GM12872 (cell line): ENCODE results near the gene ZNF777.

Source experiments
- TF ChIP-seq, protein P1 (sequence below): IDR thresholded peaks from 3 replicates; pipeline ENCODE4 v1.5.1; 2011; ENCODE audit warnings: low read depth, mild to moderate bottlenecking, low read length, moderate library complexity; ENCODE audit not compliant: insufficient read depth

Gene ZNF777

DNA sequence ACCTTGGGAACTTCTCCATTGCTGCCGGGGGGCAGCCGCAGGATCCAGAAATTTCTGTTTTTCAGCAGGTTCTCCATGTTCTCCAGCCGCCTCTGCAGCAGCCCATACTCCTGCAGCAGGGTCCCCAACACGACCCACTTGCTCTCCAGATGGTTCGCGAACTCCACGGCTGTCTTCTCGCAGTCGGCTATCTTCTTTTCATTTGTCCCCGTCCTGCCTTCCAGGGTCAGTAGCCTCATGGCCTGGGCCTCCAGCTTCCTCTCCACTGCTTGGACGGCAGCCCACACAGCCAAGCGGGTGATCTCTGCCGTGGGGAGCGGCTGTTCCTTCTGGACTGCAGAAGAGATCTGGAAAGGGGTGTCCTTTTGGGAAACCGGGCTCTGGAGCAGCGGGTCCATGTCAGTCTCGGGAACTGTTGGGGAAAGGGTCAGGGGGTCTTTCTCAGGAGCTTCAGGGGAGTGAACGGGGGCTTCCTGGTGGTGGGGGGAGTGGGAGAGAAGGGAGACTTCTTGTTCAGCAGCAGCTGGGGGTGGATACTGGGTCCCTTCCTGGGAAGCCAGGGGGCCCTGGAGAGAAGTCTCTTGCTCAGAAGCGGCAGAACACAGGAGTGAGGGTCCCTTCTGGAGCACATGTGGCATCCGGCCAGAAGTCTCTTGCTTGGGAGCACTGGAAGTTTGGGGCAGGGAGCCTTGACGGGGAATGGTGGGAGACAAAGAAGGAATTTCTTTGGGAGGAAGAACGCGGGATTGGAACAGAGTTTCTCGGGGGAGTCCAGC, 5.5 kb downstream of the ZNF777 start:
- TF ChIP-seq, protein P1, sequence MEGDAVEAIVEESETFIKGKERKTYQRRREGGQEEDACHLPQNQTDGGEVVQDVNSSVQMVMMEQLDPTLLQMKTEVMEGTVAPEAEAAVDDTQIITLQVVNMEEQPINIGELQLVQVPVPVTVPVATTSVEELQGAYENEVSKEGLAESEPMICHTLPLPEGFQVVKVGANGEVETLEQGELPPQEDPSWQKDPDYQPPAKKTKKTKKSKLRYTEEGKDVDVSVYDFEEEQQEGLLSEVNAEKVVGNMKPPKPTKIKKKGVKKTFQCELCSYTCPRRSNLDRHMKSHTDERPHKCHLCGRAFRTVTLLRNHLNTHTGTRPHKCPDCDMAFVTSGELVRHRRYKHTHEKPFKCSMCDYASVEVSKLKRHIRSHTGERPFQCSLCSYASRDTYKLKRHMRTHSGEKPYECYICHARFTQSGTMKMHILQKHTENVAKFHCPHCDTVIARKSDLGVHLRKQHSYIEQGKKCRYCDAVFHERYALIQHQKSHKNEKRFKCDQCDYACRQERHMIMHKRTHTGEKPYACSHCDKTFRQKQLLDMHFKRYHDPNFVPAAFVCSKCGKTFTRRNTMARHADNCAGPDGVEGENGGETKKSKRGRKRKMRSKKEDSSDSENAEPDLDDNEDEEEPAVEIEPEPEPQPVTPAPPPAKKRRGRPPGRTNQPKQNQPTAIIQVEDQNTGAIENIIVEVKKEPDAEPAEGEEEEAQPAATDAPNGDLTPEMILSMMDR: no peak

DNA sequence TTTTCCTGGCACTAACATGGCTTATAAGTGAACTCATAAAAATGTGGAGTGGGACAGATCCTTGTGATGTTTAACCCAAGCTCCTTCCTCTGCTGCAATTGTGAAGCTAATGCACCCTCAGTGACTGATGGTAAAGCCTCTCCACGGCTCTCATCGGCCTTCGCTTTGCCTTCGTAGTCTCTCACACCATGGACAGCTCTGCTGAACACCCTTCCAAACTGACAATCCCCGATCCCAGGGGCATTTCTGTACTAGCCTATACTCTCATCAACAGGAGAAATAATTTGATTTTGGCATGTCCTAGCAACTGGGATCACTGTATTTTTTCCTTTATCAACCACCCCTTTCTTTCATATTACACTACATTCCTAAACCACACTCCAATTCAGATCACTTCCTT, 6.1 kb downstream of the ZNF777 start:
- TF ChIP-seq, protein P1: no peak

DNA sequence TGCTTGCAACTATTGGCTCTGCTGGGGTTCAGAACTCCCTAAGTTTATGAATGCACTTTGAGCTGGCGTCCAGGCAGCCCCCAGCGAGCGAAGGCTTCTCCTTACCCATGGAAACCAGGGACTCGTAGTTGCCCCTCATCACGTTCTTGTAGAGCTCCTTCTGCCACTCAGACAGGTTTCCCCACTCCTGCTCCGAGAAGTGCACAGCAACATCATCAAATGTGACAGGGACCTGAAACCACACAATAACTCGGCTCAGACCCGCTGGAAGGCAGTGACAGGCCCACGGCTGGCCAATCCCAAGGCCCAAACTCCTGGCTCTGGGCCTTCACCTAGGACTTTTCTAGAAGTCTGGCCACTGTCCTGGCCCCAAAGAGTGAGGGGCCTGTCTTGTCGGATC, 6.9 kb downstream of the ZNF777 start:
- TF ChIP-seq, protein P1: no peak

DNA sequence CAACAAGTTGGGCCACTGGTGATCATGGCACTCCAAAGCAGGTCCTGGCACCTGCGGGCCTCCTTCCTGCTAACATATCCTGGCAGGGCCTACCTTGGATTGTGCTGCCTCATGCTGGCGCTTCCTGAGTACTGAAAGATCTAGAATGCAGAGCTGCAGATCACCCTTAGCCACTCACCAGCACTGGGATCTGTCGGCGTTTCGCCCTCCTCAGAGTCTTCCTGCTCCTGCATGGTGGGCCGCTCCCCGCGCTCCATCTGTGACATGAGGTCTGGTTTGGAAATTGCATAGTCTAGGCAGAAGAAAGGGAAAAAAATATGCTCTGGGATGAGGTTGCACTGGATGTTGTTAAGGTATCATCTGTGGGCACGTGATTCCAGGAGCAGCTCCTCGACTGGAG, 10.0 kb downstream of the ZNF777 start:
- TF ChIP-seq, protein P1: no peak

DNA sequence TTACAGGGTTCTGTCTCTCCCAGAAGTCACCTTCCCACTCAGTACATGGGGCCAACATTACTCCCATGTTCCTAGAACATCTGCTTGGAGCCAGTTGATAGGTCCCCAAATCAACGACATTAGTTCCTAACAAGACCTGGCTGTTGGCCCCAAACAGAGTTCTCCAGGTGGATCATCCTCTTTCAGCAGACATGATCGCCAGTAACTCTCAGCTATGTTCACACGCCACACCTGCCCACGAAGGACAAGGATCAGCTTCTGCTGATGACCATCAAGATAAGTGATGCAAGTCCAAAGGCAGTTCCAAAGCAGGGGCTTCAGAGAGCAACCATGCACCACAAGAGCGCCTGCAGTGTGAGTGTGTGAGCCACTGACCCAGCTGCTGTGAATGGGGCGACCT, 11.0 kb downstream of the ZNF777 start:
- TF ChIP-seq, protein P1: no peak

DNA sequence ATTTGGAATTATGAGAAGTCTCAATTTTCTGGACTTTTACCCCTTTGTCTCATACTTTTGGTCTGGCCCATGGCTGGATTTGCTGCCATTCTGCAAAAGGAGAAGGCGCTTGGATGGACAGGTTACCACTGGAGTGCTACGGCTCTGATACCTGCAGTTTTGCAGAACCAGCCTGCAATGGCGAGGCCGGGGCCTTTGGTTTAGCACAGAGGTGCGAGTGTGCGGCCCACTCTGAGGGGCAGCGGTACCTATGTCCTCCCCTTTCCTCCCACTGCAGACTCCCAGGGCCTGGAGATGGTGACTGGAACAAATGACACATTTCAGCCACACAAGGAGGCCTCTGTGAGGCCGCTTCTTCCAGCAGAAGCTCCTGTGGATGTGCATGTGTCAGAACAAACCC, 11.9 kb downstream of the ZNF777 start:
- TF ChIP-seq, protein P1: no peak

DNA sequence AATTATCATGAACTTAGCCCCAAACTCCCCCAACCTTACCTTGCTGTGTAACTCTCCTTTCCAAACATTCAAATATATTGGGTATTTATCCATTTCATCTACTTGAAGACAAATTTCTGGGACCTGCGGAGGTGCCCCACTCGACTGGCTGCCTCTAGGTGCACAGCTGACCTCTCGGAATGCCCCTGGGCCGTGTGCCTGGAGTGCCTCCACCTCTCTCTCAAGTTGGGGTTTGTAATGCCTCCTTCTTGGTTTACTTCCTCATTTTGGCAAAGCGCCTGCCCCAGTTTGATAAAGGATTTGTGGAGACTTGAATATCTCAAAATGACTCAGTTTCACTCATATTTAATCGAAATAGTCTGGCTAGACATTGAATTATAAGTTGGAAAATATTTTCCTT, 16.6 kb downstream of the ZNF777 start:
- TF ChIP-seq, protein P1: no peak
